Thoracic aorta (tissue), 2 donors: ENCODE data around the gene LIF. TPM values are rescaled to one million over a fixed set of nuclear protein-coding genes. Genes with fewer than 3 reads are reported as not detected.

Source experiments
- ATAC-seq: fragments of 150-250 bp; one replicate; pipeline ENCODE4 v1.8.0; 2017; ENCODE audit warnings: low read depth; ENCODE audit not compliant: insufficient number of reproducible peaks, low FRiP score
- DNase-seq: peaks from one replicate; pipeline ENCODE4 v3.0.0-alpha.2; 2020; ENCODE audit warnings: low spot score
- H3K27ac ChIP-seq, 2 donors: fragments of 200-600 bp; sonication (generic); 1 replicate in 1 of 2; 2 replicates in 1 of 2; pipeline ENCODE4 v1.5.1; 2016; ENCODE audit warnings: mild to moderate bottlenecking in 2 of 2, moderate library complexity in 2 of 2
- H3K27me3 ChIP-seq: fragments of 200-600 bp; sonication (generic); replicated peaks from 2 replicates; pipeline ENCODE4 v1.6.0; 2016; ENCODE audit warnings: mild to moderate bottlenecking; ENCODE audit not compliant: insufficient read depth
- H3K36me3 ChIP-seq: fragments of 200-600 bp; sonication (generic); one replicate; pipeline ENCODE4 v1.5.1; 2016
- H3K4me1 ChIP-seq, 2 donors: fragments of 200-600 bp; sonication (generic); 1 replicate in 1 of 2; 2 replicates in 1 of 2; pipeline versions ENCODE4 v1.5.1 to v1.6.0; 2016; ENCODE audit warnings: low read depth in 2 of 2, mild to moderate bottlenecking in 1 of 2; ENCODE audit not compliant: control insufficient read depth in 1 of 2
- H3K4me3 ChIP-seq: fragments of 200-600 bp; sonication (generic); 2 replicates; pipeline ENCODE4 v1.5.1; 2016; ENCODE audit warnings: mild to moderate bottlenecking
- H3K9me3 ChIP-seq: fragments of 200-600 bp; sonication (generic); 2 replicates; pipeline ENCODE4 v1.5.1; 2016
- total RNA-seq, 2 donors: library from RNA; depleted of rRNA; stranded (reverse); fragments of >200 nt; gene quantifications; one replicate each; pipeline versions ENCODE4 v1.1.0 to v1.2.3, GENCODE V29; 2016
- TF ChIP-seq, protein P1 (sequence below): fragments of 200-600 bp; sonication (generic); IDR thresholded peaks from one replicate; pipeline ENCODE4 v1.5.1; 2019; ENCODE audit warnings: antibody characterized with exemption

LIF gene
- total RNA-seq, 2 donors from 2014 or later: 1.4 to 11.3 TPM

DNA sequence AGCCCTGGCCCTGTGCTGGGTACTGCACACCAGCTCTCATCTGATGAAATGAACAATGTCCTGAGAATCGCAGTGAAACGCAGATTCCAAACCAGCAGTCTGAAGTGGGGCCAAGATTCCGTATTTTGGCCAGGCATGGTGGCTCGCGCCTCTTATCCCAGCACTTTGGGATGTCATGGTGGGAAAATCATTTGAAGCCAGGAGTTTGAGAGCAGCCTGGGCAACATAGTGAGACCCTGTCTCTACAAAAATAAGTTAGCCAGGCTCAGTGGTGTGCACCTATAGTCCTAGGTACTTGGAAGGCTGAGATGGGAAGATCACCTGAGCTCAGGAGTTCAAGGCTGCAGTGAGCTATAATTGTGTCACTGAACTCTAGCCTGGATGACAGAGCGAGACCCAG lies 13.0 kb downstream of the LIF start:
- Histone ChIP-seq H3K36me3 (no peaks in the 10 kb centered on the region), H3K27ac (no peak overlapping the region), H3K4me1 (no peaks in the 10 kb centered on the region), H3K4me3 (no peak overlapping the region), H3K27me3 (no peaks in the 10 kb centered on the region), H3K9me3 (no peaks in the 10 kb centered on the region)
- TF ChIP-seq, protein P1, sequence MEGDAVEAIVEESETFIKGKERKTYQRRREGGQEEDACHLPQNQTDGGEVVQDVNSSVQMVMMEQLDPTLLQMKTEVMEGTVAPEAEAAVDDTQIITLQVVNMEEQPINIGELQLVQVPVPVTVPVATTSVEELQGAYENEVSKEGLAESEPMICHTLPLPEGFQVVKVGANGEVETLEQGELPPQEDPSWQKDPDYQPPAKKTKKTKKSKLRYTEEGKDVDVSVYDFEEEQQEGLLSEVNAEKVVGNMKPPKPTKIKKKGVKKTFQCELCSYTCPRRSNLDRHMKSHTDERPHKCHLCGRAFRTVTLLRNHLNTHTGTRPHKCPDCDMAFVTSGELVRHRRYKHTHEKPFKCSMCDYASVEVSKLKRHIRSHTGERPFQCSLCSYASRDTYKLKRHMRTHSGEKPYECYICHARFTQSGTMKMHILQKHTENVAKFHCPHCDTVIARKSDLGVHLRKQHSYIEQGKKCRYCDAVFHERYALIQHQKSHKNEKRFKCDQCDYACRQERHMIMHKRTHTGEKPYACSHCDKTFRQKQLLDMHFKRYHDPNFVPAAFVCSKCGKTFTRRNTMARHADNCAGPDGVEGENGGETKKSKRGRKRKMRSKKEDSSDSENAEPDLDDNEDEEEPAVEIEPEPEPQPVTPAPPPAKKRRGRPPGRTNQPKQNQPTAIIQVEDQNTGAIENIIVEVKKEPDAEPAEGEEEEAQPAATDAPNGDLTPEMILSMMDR: no peak
- DNase-seq (no peak), ATAC-seq (no peak)

DNA sequence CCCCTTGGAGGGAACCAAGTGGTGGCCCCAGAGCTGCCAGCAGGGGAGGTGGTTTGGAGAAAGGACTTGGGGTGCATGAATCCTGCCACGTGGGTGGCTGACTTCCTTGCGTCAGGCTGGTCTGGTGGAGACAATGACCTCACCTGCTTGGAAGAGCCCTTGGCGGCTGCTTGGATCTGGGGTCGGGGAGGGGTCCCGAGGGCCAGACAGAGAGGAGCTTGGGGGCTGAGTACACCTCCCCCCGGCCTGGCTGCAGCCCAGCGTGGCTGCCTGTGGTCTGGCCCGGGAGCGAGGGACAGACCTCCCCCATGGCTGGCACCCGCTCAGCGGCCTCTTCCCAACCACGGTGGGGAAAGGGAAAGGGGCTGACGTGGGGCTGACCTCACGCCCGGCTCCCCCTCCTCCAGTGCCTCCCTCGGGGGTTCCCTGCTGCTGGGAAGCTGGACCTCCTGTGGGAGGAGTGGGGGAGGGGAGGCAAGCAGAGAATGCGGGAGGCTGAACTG lies 13.8 kb downstream of the LIF start:
- DNase-seq (no peak), ATAC-seq (no peak)
- H3K36me3 ChIP-seq: no peaks in the 10 kb centered on the region
- no peaks in the 10 kb centered on the region for H3K9me3 ChIP-seq
- no peaks in the 10 kb centered on the region for H3K4me1 ChIP-seq
- no peaks in the 10 kb centered on the region for H3K27me3 ChIP-seq
- no peak overlapping the region for H3K27ac ChIP-seq
- TF ChIP-seq, protein P1: no peak
- H3K4me3 ChIP-seq: no peak overlapping the region

DNA sequence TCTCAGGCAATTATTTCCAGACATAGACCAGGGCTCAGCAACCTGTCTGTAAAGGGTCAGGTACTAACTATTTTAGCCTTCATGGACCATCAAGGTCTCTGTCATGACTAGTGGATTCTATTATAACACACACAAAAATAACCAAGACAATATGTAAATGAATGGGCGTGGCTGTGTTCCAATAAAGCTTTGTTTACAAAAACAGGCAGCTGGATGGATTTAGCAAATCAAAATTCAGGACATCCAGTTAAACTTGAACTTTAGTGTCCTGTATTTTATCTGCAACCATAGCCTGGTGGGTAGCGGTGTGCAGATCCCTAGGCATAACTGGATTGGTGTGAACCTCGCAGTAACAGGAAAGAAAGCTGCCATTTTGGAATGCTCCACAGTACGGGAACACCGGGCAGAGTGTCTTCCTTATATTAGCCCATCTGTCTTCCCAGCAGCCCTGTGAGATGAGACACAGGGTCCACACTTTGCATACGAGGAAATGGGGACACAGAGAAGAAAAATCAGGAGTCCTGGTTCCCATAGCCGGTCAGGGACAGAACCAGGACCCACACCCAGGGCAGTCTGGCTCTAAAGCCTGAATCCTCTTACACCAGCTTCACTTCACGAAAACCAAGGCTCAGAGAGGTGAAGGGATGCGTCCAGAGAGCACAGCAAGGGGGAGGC lies 15.6 kb downstream of the LIF start:
- ATAC-seq (no peak), DNase-seq (no peak)
- Histone ChIP-seq H3K9me3 (no peaks in the 10 kb centered on the region), H3K27me3 (no peaks in the 10 kb centered on the region), H3K36me3 (no peaks in the 10 kb centered on the region), H3K27ac (no peak overlapping the region), H3K4me3 (no peak overlapping the region), H3K4me1 (no peaks in the 10 kb centered on the region)
- TF ChIP-seq, protein P1: no peak

DNA sequence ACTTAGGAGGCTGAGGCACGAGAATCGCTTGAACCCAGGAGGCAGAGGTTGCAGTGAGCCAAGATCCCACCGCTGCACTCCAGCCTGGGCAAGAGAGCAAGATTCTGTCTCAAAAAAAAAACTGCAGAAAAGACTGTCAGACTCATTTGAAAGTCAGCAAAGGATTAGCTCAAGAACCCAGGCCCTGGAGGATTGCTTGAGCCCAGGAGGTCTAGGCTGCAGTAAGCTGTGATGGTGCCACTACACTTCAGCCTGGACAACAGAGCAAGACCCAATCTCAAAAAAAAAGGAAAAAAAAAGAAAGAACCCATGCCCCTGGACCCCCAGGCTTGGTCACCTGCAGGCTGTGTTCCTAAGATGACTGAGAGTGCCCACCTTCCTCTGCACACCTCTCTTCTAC lies 16.2 kb downstream of the LIF start:
- Histone ChIP-seq H3K27ac (no peak overlapping the region), H3K27me3 (no peaks in the 10 kb centered on the region), H3K9me3 (no peaks in the 10 kb centered on the region), H3K4me3 (no peak overlapping the region), H3K4me1 (no peaks in the 10 kb centered on the region), H3K36me3 (no peaks in the 10 kb centered on the region)
- DNase-seq (no peak), ATAC-seq (no peak)
- TF ChIP-seq, protein P1: no peak

DNA sequence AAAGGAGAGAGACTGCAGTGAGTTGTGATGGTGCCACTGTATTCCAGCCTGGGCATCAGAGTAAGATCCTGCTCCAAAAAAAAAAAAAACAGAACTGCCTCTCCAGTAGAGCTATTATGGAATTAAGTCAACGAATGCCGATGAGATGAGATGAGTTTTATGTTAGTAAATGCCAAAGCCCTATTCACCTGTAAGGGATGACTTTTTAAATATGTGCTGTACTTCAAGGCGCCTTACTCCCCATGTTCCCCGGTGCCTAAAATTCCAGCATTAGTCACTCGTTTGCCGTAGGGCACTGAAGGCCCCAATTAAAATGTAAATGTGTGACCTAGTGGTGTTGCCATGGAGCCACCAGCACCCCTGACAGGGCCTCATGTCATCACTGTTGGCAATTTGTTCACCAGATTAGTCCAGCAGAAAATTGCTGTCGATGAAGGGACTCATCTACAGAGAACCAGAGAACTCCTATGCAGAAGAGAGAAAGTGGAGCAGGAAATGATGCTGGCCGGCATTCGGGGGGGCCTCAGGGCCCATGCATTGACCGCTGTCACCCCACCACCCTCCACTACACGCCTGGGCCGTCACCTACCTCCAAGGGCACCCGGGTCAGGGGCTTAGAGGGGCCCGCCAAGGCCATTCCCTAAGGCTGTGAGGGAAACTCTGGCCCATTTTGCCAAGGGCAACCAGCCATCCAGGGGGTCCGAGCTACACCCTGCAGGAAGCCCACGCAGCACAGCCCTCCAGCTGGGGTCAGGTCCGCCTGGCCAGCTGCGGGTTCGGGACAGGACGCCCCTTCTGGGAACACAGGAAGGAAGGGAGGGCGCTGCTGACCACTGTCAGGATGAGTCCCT lies 17.8 kb downstream of the LIF start:
- Histone ChIP-seq H3K9me3 (no peaks in the 10 kb centered on the region), H3K27me3 (no peaks in the 10 kb centered on the region), H3K4me1 (no peaks in the 10 kb centered on the region), H3K27ac (no peak overlapping the region), H3K4me3 (no peak overlapping the region), H3K36me3 (no peaks in the 10 kb centered on the region)
- ATAC-seq (no peak), DNase-seq (no peak)
- TF ChIP-seq, protein P1: no peak
